ENCODE data around the gene FBXO15.

FBXO15 gene, protein sequence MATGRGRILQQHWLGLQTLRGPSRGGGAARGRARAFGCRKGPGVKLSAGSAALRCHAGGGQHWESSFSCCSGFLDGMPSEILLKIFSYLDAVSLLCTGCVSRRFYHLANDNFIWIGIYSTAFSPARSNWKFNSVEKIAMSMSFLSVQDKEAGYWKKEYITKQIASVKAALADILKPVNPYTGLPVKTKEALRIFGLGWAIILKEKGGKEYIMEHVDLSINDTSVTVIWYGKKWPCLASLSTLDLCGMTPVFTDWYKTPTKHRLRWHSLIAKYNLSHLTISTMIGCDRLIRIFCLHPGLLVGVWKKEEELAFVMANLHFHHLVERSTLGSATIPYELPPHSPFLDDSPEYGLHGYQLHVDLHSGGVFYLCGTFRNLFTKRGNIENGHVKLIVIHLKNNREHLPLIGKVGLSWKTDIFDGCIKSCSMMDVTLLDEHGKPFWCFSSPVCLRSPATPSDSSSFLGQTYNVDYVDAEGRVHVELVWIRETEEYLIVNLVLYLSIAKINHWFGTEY

DNA sequence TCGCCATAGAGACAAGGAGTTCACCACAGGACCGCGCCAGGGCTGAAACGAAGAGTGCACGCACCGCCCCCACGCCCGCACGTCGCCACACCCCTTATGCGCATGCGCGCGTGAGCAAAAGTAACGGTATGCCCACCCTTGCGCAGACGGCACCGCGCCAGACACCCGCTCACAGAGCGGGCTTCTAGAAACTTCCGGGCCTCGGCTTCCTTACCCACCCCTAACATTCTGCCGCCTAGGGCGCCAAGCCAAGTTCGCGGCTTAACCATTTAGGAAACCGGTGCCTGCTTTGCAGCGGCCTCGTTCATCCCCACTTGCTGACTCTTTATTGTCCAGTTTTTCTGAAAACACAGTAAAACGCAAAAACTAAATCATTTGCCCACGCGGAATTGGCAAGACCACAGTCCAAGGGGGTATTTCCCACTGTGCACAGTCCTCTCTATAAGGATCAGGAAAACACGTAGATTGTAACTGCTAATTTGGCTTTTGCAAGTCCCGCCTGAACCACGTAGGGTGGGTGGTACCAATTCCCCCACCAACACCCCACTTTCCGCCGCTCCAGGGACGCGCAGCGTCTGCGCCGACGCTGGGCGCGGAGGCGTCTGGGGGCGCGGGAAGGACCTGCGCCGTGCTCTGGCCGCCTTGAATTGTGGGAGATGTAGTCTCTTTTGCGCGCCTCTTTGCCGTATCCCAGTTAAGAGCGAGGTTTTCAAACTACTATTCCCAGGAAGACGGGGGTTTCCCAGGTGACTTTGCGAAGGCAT, at the start of gene FBXO15, which contains the start of gene TIMM21:
Gene FBXO15, minus strand, starts transcription at position 56 of the 764 bp plus-strand sequence. Its CDS starts 49 bp downstream, at position 7.
Gene TIMM21, plus strand, starts transcription at position 745 of the 764 bp plus-strand sequence. CDS start 286 bp downstream, outside the sequence.
- DNase-seq = peak; percentile 97

GRCh38 chr18:74196220-74197119, 48.8 kb upstream of the FBXO15 start:
- DNase-seq = peak; percentile 57

GRCh38 chr18:74194691-74195090, 47.1 kb upstream of the FBXO15 start:
- no peak for DNase-seq

DNA sequence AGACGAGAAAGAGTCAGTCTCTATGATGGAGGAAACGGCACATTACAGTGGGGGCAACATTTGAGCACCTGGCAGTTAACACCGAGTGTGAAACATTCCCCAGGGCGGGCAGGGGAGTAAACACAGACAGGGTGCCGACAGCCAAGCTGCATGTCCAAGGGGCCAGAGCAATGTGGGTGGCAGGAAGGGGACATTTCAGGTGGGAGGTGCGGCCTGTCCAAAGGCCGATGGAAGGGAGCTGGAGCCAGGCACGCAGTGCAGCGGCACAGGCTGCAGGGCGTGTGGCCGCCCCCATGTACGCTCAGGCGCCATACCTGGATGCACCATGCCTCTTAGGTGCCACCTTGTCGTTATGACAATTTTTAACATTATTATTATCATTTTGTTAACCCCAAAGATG, 43.9 kb upstream of the FBXO15 start:
- DNase-seq = no peak

DNA sequence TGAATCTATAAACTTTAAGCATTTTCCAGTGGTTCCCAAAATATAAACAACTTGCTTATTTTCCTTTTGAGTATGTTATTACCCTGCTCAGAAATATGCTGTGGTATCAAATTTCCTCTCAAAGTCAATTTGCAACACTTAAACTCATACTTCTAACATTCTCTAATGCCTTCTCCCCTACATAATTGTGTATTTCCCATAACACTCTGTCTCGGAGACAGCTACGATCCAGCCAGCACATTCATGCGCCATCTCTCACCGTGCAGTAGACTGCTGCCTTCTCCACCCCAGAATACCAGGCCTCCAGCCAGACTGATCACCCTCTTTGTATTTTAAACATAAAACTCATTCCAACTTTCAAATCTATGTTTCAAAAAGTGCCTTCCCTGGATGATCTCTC, 42.5 kb upstream of the FBXO15 start:
- no peak for DNase-seq

GRCh38 chr18:74186661-74187060, 39.0 kb upstream of the FBXO15 start:
- DNase-seq = no peak

DNA sequence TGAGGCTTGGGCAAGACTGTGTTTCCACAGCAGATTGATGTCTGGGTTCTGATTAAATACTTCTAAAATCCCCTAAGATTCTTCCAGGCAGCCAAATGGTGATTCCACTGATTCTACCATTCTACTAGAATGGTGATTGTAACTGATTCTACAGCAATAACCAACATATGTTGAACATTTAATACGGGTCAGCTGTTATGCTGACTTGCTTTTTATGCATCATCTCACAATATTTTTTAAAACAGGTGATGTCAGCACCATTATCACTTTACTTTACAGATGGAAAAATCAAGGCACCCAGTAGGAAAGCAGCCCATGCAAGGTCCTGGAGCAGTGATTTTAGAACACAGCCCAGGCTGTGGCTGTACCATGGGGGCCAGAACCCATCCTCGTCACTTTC, 38.2 kb upstream of the FBXO15 start:
- no peak for DNase-seq

- no peak for DNase-seq
These were observed 37.2 kb upstream of the FBXO15 start for GRCh38 chr18:74184875-74185274.

DNA sequence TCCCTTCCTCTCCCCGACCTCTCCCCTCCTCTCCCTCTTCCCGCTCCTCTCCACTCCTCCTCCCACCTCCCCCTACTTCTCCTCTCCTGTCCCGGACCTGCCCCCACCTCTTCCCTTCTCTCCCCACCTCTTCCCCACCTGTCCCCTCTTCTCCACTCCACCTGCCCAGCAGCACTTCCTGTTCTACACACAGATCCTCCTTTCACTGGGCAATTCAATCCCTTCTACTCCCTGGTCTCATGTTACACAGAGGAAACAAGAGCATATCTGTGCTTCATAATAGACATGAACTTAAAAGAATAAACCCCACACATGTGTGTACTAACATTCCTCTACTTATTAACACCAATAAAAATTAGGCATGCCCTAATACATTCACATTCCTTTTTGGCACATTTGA, 35.5 kb upstream of the FBXO15 start:
- DNase-seq = no peak

- DNase-seq = no peak
These were observed 34.7 kb upstream of the FBXO15 start for GRCh38 chr18:74182335-74182734.

DNA sequence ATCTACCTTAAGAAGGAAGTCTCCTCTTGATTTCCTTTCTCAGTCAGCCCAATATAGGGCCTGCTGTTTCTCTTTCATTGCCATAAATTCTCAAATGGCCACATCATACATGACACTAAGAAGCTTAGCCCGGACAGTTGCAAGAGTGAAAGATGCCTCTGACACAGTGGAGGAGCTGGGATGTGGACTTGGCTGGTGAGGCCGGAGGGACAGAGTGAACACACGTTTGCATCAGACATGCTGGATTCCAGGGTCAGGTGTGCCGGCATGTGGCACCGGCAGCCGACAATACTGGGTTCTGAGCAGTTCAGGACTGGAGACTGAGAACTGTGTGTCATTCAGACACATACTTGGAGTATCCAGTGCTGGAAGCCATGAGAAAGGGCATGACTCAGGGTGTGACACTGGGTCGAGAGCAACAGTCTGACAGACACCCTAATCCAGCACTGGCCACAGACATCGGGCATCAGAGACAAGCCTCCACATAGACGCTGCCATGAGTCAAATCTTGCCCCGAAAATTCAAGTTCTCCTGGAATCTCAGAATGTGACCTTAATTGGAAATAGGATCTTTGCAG, 32.1 kb upstream of the FBXO15 start:
- DNase-seq = no peak

GRCh38 chr18:74178884-74179283, 31.2 kb upstream of the FBXO15 start:
- DNase-seq = no peak

- no peak for DNase-seq
These were observed 28.0 kb upstream of the FBXO15 start for GRCh38 chr18:74175658-74176057.

GRCh38 chr18:74173434-74173750, 25.8 kb upstream of the FBXO15 start:
- no peak for DNase-seq

- DNase-seq = no peak
These were observed 25.2 kb upstream of the FBXO15 start for GRCh38 chr18:74172697-74173433.

DNA sequence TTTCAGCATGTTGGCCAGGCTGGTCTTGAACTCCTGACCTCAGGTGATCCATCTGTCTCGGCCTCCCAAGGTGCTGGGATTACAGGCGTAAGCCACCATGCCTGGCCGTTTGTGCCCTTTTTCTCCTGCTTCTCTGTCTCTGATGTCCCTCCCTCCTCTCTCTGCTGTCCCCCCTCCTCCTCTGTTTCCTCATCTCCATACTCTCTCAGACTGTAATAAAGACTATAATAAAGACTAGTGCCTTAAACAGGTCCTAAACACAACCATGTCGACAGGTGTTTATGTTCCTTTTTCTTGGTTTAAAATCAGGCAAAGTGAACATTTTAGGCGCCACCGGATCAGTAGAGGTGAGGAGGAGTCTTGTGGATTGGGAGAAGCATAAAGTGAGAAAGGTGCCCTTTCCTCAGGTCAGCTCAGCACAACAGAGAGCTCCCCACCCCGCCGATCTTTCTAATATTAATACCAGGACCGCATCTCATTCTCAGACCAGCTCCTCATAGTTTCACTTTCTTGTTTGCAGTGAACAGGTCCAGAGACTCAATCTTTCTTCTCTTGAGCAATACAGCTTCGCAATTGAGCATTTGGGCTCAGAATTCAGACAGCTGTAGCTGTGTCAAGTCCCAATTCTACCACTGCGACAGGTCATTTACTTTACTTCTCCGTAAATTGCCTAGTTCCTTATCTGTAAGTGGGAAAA, 24.4 kb upstream of the FBXO15 start:
- DNase-seq = peak; percentile 29

DNA sequence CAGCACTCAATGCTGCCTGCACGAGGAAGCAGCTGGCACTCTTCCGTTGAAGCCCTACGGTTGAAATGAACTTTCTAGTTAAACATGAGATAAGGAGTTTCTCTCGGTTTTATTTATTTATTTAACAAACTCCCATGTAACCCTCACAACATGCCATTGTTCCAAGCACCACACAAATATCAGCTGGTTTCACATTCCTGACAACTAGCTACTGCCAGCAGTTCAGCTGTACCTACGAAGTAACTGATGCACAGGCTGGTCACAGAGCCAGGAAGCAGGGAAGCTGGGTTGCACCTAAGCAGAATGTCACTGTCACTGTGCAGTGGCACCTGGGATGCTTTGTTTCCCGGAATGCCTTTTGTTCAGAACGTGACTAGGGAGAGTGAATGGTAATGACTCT, 18.8 kb upstream of the FBXO15 start:
- no peak for DNase-seq

- DNase-seq = peak; percentile 60
These were observed 15.5 kb upstream of the FBXO15 start for GRCh38 chr18:74163019-74163660.

GRCh38 chr18:74155276-74155675, 7.6 kb upstream of the FBXO15 start:
- DNase-seq = peak; percentile 45

GRCh38 chr18:74154716-74155115, 7.1 kb upstream of the FBXO15 start:
- DNase-seq = no peak

- DNase-seq = no peak
These were observed 6.2 kb upstream of the FBXO15 start for GRCh38 chr18:74153793-74154192.

Data from inflammatory macrophage treated with lipopolysaccharide for 4 hours (primary cell).